ENCODE measurements around the gene PTPN21.

DNA sequence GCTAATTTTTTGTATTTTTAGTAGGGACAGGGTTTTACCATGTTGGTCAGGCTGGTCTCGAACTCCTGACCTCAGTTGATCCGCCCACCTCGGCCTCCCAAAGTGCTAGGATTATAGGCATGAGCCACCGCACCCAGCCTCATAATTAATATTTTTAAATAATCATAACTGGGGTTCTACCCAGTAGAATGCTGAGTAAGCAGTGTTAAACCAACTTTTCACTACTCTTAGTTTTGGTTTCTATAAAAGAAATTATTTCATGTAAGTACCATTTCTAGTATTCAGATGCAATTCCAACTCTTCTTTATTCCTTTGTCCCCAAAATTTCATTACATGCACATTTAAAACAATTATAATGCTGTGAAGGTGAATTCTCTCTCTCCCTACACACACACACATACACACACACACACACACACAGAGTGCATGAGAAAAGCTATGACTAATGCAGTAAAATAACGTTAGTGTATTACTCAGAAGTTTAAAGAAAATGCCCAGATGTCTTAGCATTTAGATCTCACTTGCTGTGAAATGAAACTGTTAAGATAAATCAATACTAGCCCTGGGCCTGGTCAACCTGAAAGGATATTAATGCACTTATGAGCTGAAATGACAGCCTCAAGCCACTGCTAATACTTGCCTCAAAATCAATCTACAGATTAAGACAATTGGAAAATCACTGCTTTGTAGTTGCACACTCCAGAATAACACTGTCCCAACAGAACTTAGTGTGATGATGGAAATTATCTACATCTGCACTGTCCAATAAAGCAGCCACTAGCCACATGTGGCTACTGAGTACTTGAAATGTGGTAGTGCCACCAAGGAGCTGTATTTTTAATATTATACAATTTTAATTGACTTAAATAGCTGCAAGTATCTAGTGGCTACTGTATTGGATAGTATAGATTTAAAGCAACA lies 36.0 kb downstream of the PTPN21 start:
- TF ChIP-seq, protein P1, sequence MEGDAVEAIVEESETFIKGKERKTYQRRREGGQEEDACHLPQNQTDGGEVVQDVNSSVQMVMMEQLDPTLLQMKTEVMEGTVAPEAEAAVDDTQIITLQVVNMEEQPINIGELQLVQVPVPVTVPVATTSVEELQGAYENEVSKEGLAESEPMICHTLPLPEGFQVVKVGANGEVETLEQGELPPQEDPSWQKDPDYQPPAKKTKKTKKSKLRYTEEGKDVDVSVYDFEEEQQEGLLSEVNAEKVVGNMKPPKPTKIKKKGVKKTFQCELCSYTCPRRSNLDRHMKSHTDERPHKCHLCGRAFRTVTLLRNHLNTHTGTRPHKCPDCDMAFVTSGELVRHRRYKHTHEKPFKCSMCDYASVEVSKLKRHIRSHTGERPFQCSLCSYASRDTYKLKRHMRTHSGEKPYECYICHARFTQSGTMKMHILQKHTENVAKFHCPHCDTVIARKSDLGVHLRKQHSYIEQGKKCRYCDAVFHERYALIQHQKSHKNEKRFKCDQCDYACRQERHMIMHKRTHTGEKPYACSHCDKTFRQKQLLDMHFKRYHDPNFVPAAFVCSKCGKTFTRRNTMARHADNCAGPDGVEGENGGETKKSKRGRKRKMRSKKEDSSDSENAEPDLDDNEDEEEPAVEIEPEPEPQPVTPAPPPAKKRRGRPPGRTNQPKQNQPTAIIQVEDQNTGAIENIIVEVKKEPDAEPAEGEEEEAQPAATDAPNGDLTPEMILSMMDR (IDR thresholded peaks at IDR 0.05) = no peak
- TF ChIP-seq POLR2A (IDR thresholded peaks at IDR 0.05; ENCODE audit: low read depth) = no peak
- TF ChIP-seq POLR2AphosphoS5 (IDR thresholded peaks at IDR 0.05) = no peak
- TF ChIP-seq EP300 (IDR thresholded peaks at IDR 0.05) = no peak

Measured in esophagus muscularis mucosa (tissue), 4 donors.